Measurements from ENCODE around the gene ZNF518A. TPM values are rescaled to one million over a fixed set of nuclear protein-coding genes. Genes with fewer than 3 reads are reported as not detected.

ZNF518A gene
- total and polyA plus RNA-seq, 9 of the 15 experiments (the other 6 are each of a cell fraction or from before 2014, with no cell fraction given), result 6.3 to 30.0 (median 17.4) TPM

GRCh38 chr10:96176985-96177384 is 46.9 kb downstream of the ZNF518A start:
- H3K9me3 ChIP-seq (replicated peaks; ENCODE audit: control insufficient read depth, insufficient read depth, low read depth, low read length), result no peaks in the 10 kb centered on the region; the same call in 1 of the 2 replicates
- no peak overlapping the region for H3K4me3 ChIP-seq
- ChIA-PET CTCF (ENCODE audit: low intra/inter-chr PET ratio) (interaction anchor here (0.6 kb wide), 1 partner anchor 223 kb away, joined by 3 read pairs; no protein-coding TSS in a partner anchor), POLR2A (no interaction called here)
- no peak overlapping the region for H2AFZ ChIP-seq (ENCODE audit: low read depth, low read length)
- no peak overlapping the region for H3K4me2 ChIP-seq (ENCODE audit: insufficient read depth, low read length)
- no peaks in the 10 kb centered on the region for H3K4me1 ChIP-seq (replicated peaks in 1 of 2; ENCODE audit: control insufficient read depth in 2 of 2, insufficient read depth in 2 of 2, low read length in 2 of 2)
- ATAC-seq, result no peak
- no peaks in the 10 kb centered on the region for H4K20me1 ChIP-seq (replicated peaks; ENCODE audit: control insufficient read depth, insufficient read depth, low read length)
- 0% methylated on average over 1 of the region's 1 CpG for WGBS (ENCODE audit: insufficient coverage, low coverage, missing lambda C conversion rate)
- H3K27ac ChIP-seq (ENCODE audit: extremely low read depth, low read depth, low read length), result no peak overlapping the region
- BruUV-seq (replicated peaks), result no TSS peak
- intact Hi-C loops (cut with micrococcal nuclease) (no loop called here), in situ Hi-C loops (cut with MboI) (no loop called here)
- no peaks in the 10 kb centered on the region for H3K79me2 ChIP-seq (ENCODE audit: control insufficient read depth, insufficient read depth, low read length)
- H3K9ac ChIP-seq (ENCODE audit: insufficient read depth in 1 of 2, low read depth in 2 of 2, low read length in 2 of 2), result no peak overlapping the region
- DNase-seq (ENCODE audit: extremely low read depth in 1 of 4, low spot score in 3 of 4), result no peak
- H3K36me3 ChIP-seq (ENCODE audit: control insufficient read depth, insufficient read depth, low read length), result no peaks in the 10 kb centered on the region
- H3K27me3 ChIP-seq (ENCODE audit: control insufficient read depth in 2 of 2, insufficient read depth in 2 of 2, low read length in 2 of 2), result no peaks in the 10 kb centered on the region
- H3K9me1 ChIP-seq (ENCODE audit: control insufficient read depth, insufficient read depth, low read length), result no peaks in the 10 kb centered on the region
- FAIRE-seq, result no peak
- TF ChIP-seq NFRKB (IDR thresholded peaks at IDR 0.05; ENCODE audit: low read depth), result no peak
- no peak for TF ChIP-seq MCM7 (IDR thresholded peaks at IDR 0.05)
- no peak for TF ChIP-seq BRF2 (IDR thresholded peaks at IDR 0.05; ENCODE audit: borderline replicate concordance, insufficient read depth, insufficient read length)
- TF ChIP-seq CBX5 (IDR thresholded peaks at IDR 0.05; ENCODE audit: borderline replicate concordance, low read depth), result 0 out of 2 replicates have a peak, but pooled peaks have one; percentile 54
- TF ChIP-seq MTA3 (IDR thresholded peaks at IDR 0.05; ENCODE audit: borderline replicate concordance), result no peak
- no peak for TF ChIP-seq TCF15 (CRISPR knock-in tag; IDR thresholded peaks at IDR 0.05)
- TF ChIP-seq CEBPB (tag; IDR thresholded peaks at IDR 0.05), result 0 out of 2 replicates have a peak, but pooled peaks have one; percentile 10
- TF ChIP-seq CEBPG (CRISPR knock-in tag; IDR thresholded peaks at IDR 0.05), result no peak
- peak in 1 of 2 experiments; percentile 38; a peak in 1 of 4 replicates for TF ChIP-seq CEBPG (tag; conservative IDR thresholded peaks at IDR 0.05 in 1 of 2, IDR thresholded peaks at IDR 0.05 in 1 of 2)
- no peak for TF ChIP-seq SNAPC5 (CRISPR knock-in tag; IDR thresholded peaks at IDR 0.05)
- TF ChIP-seq ATF3 (IDR thresholded peaks at IDR 0.05), result no peak
- TF ChIP-seq ATF3 (CRISPR knock-in tag; conservative IDR thresholded peaks at IDR 0.05), result no peak
- no peak for TF ChIP-seq ZC3H11A (IDR thresholded peaks at IDR 0.05; ENCODE audit: low read depth, low read length)
- peak in 1 of 2 experiments; percentile 85; a peak in 2 of 3 replicates for TF ChIP-seq CBX3 (IDR thresholded peaks at IDR 0.05; ENCODE audit: borderline replicate concordance in 1 of 2, low read length in 2 of 2)
- TF ChIP-seq ERF (CRISPR knock-in tag; IDR thresholded peaks at IDR 0.05), result no peak
- peak; percentile 51 for TF ChIP-seq ZNF280A (IDR thresholded peaks at IDR 0.05; ENCODE audit: low read depth, partially characterized antibody)
- no peak for TF ChIP-seq LCOR (CRISPR knock-in tag; IDR thresholded peaks at IDR 0.05)
- no peak for TF ChIP-seq STAG1 (CRISPR knock-in tag; IDR thresholded peaks at IDR 0.05; ENCODE audit: borderline replicate concordance)
- peak; percentile 56 to 72; a peak in 3 of 4 replicates for TF ChIP-seq TRIM24 (IDR thresholded peaks at IDR 0.05)
- no peak for TF ChIP-seq TAF1 (IDR thresholded peaks at IDR 0.05; ENCODE audit: control insufficient read depth, extremely low read depth, insufficient read depth, low read length, severe bottlenecking)
- peak; percentile 89; the same call in 1 of the 2 replicates for TF ChIP-seq TRIM28 (IDR thresholded peaks at IDR 0.05)
